K562 (cell line): ENCODE measurements around the gene FRYL. TPM values are rescaled to one million over a fixed set of nuclear protein-coding genes. Genes with fewer than 3 reads are reported as not detected.

Source experiments
- KAT8 ChIP-seq: fragments of 450-650 bp; IDR thresholded peaks from 2 replicates; pipeline ENCODE4 v1.6.1; 2016; ENCODE audit warnings: low read depth, mild to moderate bottlenecking
- SRF ChIP-seq, 2 experiments: fragments of 250-450, 450-650 bp in 1 of 2; sonication (Bioruptor Pico) in 1 of 2; sonication (generic) in 1 of 2; formaldehyde crosslinking; IDR thresholded peaks; 2 replicates each; pipeline versions ENCODE4 v1.5.0 to v1.5.1; 2020 to 2022; ENCODE audit warnings: mild to moderate bottlenecking in 1 of 2, missing genetic modification reagents in 1 of 2
- ZNF41 ChIP-seq: fragments of 250-450 bp; sonication (Bioruptor Pico); conservative IDR thresholded peaks from 2 replicates; pipeline ENCODE4 v1.4.0; 2020; ENCODE audit warnings: mild to moderate bottlenecking
- polyA plus RNA-seq, 8 experiments: library from polyadenylated mRNA; depleted of rRNA in 4 of 8; stranded (reverse) in 5 of 8; unstranded in 3 of 8; fragments of >200 nt; fragmentation: Nextera tagmentation in 2 of 8; fragmentation: Illumina TruSeq in 1 of 8; extraction: Ambion mirVana in 2 of 8; extraction: Trizol in 1 of 8; gene quantifications; 2 replicates each; pipeline versions ENCODE4 v1.2.1 to v1.2.3, GENCODE V29; 2011 to 2014; ENCODE audit warnings: inconsistent platforms in 1 of 8, missing spikeins in 1 of 8
- total RNA-seq, 7 experiments: library from RNA; depleted of rRNA in 6 of 7; stranded (reverse); fragments of >200 nt in 6 of 7; fragmentation: Illumina TruSeq in 2 of 7; extraction: Trizol in 2 of 7; gene quantifications; 2 replicates each; pipeline versions ENCODE4 v1.2.1 to v1.2.3, GENCODE V29; 2011 to 2021; ENCODE audit warnings: low replicate concordance in 1 of 7
- TF ChIP-seq, protein P1 (sequence below), 2 experiments: fragments of 150-350 bp in 1 of 2; IDR thresholded peaks; 2 replicates each; pipeline ENCODE4 v1.6.1; 2012 to 2016; ENCODE audit warnings: low read depth in 2 of 2, low read length in 2 of 2, mild to moderate bottlenecking in 1 of 2, moderate library complexity in 1 of 2
- TF ChIP-seq, protein P2 (sequence below): fragments of 450-650 bp; formaldehyde crosslinking; IDR thresholded peaks from 2 replicates; pipeline ENCODE4 v1.4.0; 2020; ENCODE audit warnings: mild to moderate bottlenecking

FRYL gene
- total and polyA plus RNA-seq, 9 of the 15 experiments (the other 6 are each of a cell fraction or from before 2014, with no cell fraction given) = 7.2 to 34.9 (median 15.9) TPM

DNA sequence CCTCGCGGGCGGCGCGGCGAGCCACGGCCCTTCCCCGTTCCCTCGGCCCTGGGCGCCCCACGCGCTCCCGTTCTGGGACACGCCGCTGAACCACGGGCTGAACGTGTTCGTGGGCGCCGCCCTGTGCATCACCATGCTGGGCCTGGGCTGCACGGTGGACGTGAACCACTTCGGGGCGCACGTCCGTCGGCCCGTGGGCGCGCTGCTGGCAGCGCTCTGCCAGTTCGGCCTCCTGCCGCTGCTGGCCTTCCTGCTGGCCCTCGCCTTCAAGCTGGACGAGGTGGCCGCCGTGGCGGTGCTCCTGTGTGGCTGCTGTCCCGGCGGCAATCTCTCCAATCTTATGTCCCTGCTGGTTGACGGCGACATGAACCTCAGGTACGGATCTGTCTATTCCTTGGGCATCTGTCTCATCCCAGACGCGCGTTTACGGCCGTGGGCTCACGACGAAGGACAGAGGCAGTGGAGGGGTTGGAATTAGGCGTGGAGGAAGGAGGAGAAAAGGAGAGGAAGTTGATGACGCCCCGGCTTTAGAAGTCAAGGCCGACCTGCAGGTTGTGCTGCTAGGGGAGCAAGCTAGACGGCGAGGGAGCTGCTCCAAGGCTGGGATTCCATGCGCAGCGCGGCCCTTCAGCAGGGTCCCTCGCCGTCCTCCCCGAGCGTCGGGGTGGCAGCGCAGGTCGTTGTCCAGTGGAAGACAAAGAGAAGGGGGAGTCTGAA lies 296.1 kb downstream of the FRYL start (continued):
- TF ChIP-seq, protein P1, sequence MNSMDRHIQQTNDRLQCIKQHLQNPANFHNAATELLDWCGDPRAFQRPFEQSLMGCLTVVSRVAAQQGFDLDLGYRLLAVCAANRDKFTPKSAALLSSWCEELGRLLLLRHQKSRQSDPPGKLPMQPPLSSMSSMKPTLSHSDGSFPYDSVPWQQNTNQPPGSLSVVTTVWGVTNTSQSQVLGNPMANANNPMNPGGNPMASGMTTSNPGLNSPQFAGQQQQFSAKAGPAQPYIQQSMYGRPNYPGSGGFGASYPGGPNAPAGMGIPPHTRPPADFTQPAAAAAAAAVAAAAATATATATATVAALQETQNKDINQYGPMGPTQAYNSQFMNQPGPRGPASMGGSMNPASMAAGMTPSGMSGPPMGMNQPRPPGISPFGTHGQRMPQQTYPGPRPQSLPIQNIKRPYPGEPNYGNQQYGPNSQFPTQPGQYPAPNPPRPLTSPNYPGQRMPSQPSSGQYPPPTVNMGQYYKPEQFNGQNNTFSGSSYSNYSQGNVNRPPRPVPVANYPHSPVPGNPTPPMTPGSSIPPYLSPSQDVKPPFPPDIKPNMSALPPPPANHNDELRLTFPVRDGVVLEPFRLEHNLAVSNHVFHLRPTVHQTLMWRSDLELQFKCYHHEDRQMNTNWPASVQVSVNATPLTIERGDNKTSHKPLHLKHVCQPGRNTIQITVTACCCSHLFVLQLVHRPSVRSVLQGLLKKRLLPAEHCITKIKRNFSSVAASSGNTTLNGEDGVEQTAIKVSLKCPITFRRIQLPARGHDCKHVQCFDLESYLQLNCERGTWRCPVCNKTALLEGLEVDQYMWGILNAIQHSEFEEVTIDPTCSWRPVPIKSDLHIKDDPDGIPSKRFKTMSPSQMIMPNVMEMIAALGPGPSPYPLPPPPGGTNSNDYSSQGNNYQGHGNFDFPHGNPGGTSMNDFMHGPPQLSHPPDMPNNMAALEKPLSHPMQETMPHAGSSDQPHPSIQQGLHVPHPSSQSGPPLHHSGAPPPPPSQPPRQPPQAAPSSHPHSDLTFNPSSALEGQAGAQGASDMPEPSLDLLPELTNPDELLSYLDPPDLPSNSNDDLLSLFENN (IDR thresholded peaks at IDR 0.05; ENCODE audit: low read depth in 2 of 2, low read length in 2 of 2) = no peak
- TF ChIP-seq, protein P2, sequence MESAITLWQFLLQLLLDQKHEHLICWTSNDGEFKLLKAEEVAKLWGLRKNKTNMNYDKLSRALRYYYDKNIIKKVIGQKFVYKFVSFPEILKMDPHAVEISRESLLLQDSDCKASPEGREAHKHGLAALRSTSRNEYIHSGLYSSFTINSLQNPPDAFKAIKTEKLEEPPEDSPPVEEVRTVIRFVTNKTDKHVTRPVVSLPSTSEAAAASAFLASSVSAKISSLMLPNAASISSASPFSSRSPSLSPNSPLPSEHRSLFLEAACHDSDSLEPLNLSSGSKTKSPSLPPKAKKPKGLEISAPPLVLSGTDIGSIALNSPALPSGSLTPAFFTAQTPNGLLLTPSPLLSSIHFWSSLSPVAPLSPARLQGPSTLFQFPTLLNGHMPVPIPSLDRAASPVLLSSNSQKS (CRISPR knock-in tag) = no peak
- no peak for TF ChIP-seq ZNF41
- no peak for TF ChIP-seq KAT8
- no peak for TF ChIP-seq SRF (CRISPR knock-in tag; IDR thresholded peaks at IDR 0.05)
